ENCODE data around the gene PLPPR2. TPM values are rescaled to one million over a fixed set of nuclear protein-coding genes. Genes with fewer than 3 reads are reported as not detected.
"Not testable (repeated sequence)": the region's sequence is repeated elsewhere in the genome, so short reads cannot be mapped to it uniquely, and the experiment has no call there.

Gene PLPPR2
- total RNA-seq, 1 experiment from 2014 or later, result 2.2 TPM

- in situ Hi-C loops (cut with HindIII; ENCODE audit: low pct_unique_long_range_greater_than_20kb, low sequenced_read_pairs), result no loop called here
- DNase-seq (ENCODE audit: low read depth), result no peak
Measured at GRCh38 chr19:11364296-11364904, 9.2 kb downstream of the PLPPR2 start.

- in situ Hi-C loops (cut with HindIII; ENCODE audit: low pct_unique_long_range_greater_than_20kb, low sequenced_read_pairs), result no loop called here
- DNase-seq (ENCODE audit: low read depth), result no peak
Measured at GRCh38 chr19:11364935-11365334, 9.7 kb downstream of the PLPPR2 start.

GRCh38 chr19:11365557-11366117 lies 10.4 kb downstream of the PLPPR2 start:
- no peak for DNase-seq (ENCODE audit: low read depth)
- in situ Hi-C loops (cut with HindIII; ENCODE audit: low pct_unique_long_range_greater_than_20kb, low sequenced_read_pairs), result no loop called here

- in situ Hi-C loops (cut with HindIII; ENCODE audit: low pct_unique_long_range_greater_than_20kb, low sequenced_read_pairs), result no loop called here
- no peak for DNase-seq (ENCODE audit: low read depth)
Measured at GRCh38 chr19:11367528-11367927, 12.3 kb downstream of the PLPPR2 start.

GRCh38 chr19:11370744-11371143 lies 15.5 kb downstream of the PLPPR2 start:
- in situ Hi-C loops (cut with HindIII; ENCODE audit: low pct_unique_long_range_greater_than_20kb, low sequenced_read_pairs), result no loop called here
- no peak for DNase-seq (ENCODE audit: low read depth)

GRCh38 chr19:11373166-11373884 lies 18.1 kb downstream of the PLPPR2 start:
- DNase-seq (ENCODE audit: low read depth), result peak; percentile 33
- in situ Hi-C loops (cut with HindIII; ENCODE audit: low pct_unique_long_range_greater_than_20kb, low sequenced_read_pairs), result no loop called here

GRCh38 chr19:11373885-11374432 lies 18.7 kb downstream of the PLPPR2 start:
- in situ Hi-C loops (cut with HindIII; ENCODE audit: low pct_unique_long_range_greater_than_20kb, low sequenced_read_pairs), result no loop called here
- no peak for DNase-seq (ENCODE audit: low read depth)

- DNase-seq (ENCODE audit: low read depth), result peak; percentile 99
- in situ Hi-C loops (cut with HindIII; ENCODE audit: low pct_unique_long_range_greater_than_20kb, low sequenced_read_pairs), result no loop called here
Measured at GRCh38 chr19:11374433-11375142, 19.4 kb downstream of the PLPPR2 start, which contains the start of gene SWSAP1. TSS of gene SWSAP1 (plus strand) at chr19:11374666. CDS start at chr19:11374681, 15 bp downstream.

GRCh38 chr19:11375143-11375948 lies 20.1 kb downstream of the PLPPR2 start:
- no peak for DNase-seq (ENCODE audit: low read depth)
- in situ Hi-C loops (cut with HindIII; ENCODE audit: low pct_unique_long_range_greater_than_20kb, low sequenced_read_pairs), result no loop called here

- DNase-seq (ENCODE audit: low read depth), result peak; percentile 79
- in situ Hi-C loops (cut with HindIII; ENCODE audit: low pct_unique_long_range_greater_than_20kb, low sequenced_read_pairs), result no loop called here
Measured at GRCh38 chr19:11377237-11377636, 22.0 kb downstream of the PLPPR2 start.

GRCh38 chr19:11377756-11378155 lies 22.5 kb downstream of the PLPPR2 start:
- in situ Hi-C loops (cut with HindIII; ENCODE audit: low pct_unique_long_range_greater_than_20kb, low sequenced_read_pairs), result no loop called here
- no peak for DNase-seq (ENCODE audit: low read depth)

GRCh38 chr19:11378319-11379189 lies 23.3 kb downstream of the PLPPR2 start:
- in situ Hi-C loops (cut with HindIII; ENCODE audit: low pct_unique_long_range_greater_than_20kb, low sequenced_read_pairs), result no loop called here
- peak; percentile 78 for DNase-seq (ENCODE audit: low read depth)

GRCh38 chr19:11379269-11379845 lies 24.1 kb downstream of the PLPPR2 start:
- peak; percentile 85 for DNase-seq (ENCODE audit: low read depth)
- in situ Hi-C loops (cut with HindIII; ENCODE audit: low pct_unique_long_range_greater_than_20kb, low sequenced_read_pairs), result not testable (repeated sequence)

- peak; percentile 41 for DNase-seq (ENCODE audit: low read depth)
- in situ Hi-C loops (cut with HindIII; ENCODE audit: low pct_unique_long_range_greater_than_20kb, low sequenced_read_pairs), result no loop called here
Measured at GRCh38 chr19:11379857-11380350, 24.7 kb downstream of the PLPPR2 start.

GRCh38 chr19:11380653-11381537 lies 25.7 kb downstream of the PLPPR2 start:
- in situ Hi-C loops (cut with HindIII; ENCODE audit: low pct_unique_long_range_greater_than_20kb, low sequenced_read_pairs), result no loop called here

More at GRCh38 chr19:11380653-11381537, 25.7 kb downstream of the PLPPR2 start:
- DNase-seq (ENCODE audit: low read depth), result peak; percentile 100
